SK-N-SH (cell line): ENCODE data around the gene SGO2.
"Not testable (repeated sequence)": the region's sequence is repeated elsewhere in the genome, so short reads cannot be mapped to it uniquely, and the experiment has no call there.

Source experiments
- CHD2 ChIP-seq: fragments of 150-350 bp; IDR thresholded peaks from 2 replicates; pipeline ENCODE4 v1.6.1; 2018; ENCODE audit warnings: low read length; ENCODE audit not compliant: partially characterized antibody
- CTCF ChIP-seq: fragments of 200-600 bp; sonication (generic); IDR thresholded peaks from 2 replicates; pipeline ENCODE4 v1.6.1; 2017; ENCODE audit warnings: antibody characterized with exemption, mild to moderate bottlenecking, moderate library complexity
- ELF1 ChIP-seq: IDR thresholded peaks from 2 replicates; pipeline ENCODE4 v1.4.0; 2012
- EP300 ChIP-seq, 2 experiments: IDR thresholded peaks; 2 replicates each; pipeline versions ENCODE4 v1.4.0 to v1.6.1; 2012; ENCODE audit warnings: borderline replicate concordance in 1 of 2, low read depth in 1 of 2, low read length in 1 of 2
- NFIC ChIP-seq: IDR thresholded peaks from 2 replicates; pipeline ENCODE4 v1.4.0; 2012; ENCODE audit warnings: borderline replicate concordance
- POLR2AphosphoS5 ChIP-seq: IDR thresholded peaks from 2 replicates; pipeline ENCODE4 v1.6.1; 2012; ENCODE audit warnings: low read depth, low read length
- RAD21 ChIP-seq: IDR thresholded peaks from 2 replicates; pipeline ENCODE4 v1.6.1; 2012; ENCODE audit warnings: mild to moderate bottlenecking, low read length
- USF2 ChIP-seq: fragments of 150-350 bp; IDR thresholded peaks from 2 replicates; pipeline ENCODE4 v1.6.1; 2017; ENCODE audit warnings: antibody characterized with exemption, low read length, low read depth, borderline replicate concordance

- not testable (repeated sequence) for TF ChIP-seq CTCF; ELF1; RAD21; CHD2; USF2; POLR2AphosphoS5; EP300 (IDR thresholded peaks at IDR 0.05; ENCODE audit: borderline replicate concordance in 1 of 2, low read depth in 1 of 2, low read length in 1 of 2); NFIC
These were observed 40.6 kb downstream of the SGO2 start for GRCh38 chr2:200566596-200566995.
